HEK293 (cell line): Measurements from ENCODE around the gene SPTBN5.

Experiments
- CTCF ChIA-PET: fragments of 350-600 bp; formaldehyde crosslinking; extraction: SDS; loops from one replicate; lab custom pipeline; 2021; ENCODE audit warnings: antibody characterized with exemption; lab: Yijun Ruan, JAX
- POLR2A ChIA-PET: fragments of 300-600 bp; formaldehyde crosslinking; extraction: SDS; loops from one replicate; lab custom pipeline; 2020; ENCODE audit warnings: antibody characterized with exemption, inconsistent platforms; lab: Yijun Ruan, JAX
- H3K27ac ChIP-seq: fragments of 200-500 bp; sonication (Bioruptor generic); 2 replicates; pipeline ENCODE4 v1.5.1; 2014; ENCODE audit warnings: low read depth, low read length, control low read depth, inconsistent platforms; ENCODE audit errors: extremely low read depth
- H3K36me3 ChIP-seq, 2 experiments: fragments of 200-500 bp in 1 of 2; sonication (Bioruptor generic) in 1 of 2; 1 replicate in 1 of 2; 2 replicates in 1 of 2; pipeline ENCODE4 v1.5.1; 2014 to 2017; ENCODE audit warnings: inconsistent platforms in 2 of 2, low read length in 2 of 2; ENCODE audit not compliant: control insufficient read depth in 2 of 2, insufficient read depth in 1 of 2
- H3K4me1 ChIP-seq: fragments of 200-500 bp; sonication (Bioruptor generic); 2 replicates; pipeline ENCODE4 v1.5.1; 2014; ENCODE audit warnings: mild to moderate bottlenecking, low read length, inconsistent platforms; ENCODE audit not compliant: control insufficient read depth, insufficient read depth
- H3K4me3 ChIP-seq: 2 replicates; pipeline ENCODE4 v1.5.1; 2011; ENCODE audit warnings: low read depth, mild to moderate bottlenecking, control low read depth, low read length, moderate library complexity
- H3K9me3 ChIP-seq: fragments of 200-500 bp; sonication (Bioruptor generic); 2 replicates; pipeline ENCODE4 v1.5.1; 2014; ENCODE audit warnings: low read depth, low read length, inconsistent platforms; ENCODE audit not compliant: control insufficient read depth, insufficient read depth
- BCL11A ChIP-seq: fragments of 450-650 bp; formaldehyde crosslinking; IDR thresholded peaks from 2 replicates; pipeline ENCODE4 v1.5.1; 2016; ENCODE audit warnings: low read depth, missing biosample characterization, missing genetic modification characterization
- KLF8 ChIP-seq: fragments of 450-650 bp; formaldehyde crosslinking; IDR thresholded peaks from 2 replicates; pipeline ENCODE4 v1.5.1; 2016; ENCODE audit warnings: missing biosample characterization, missing genetic modification characterization
- MZF1 ChIP-seq: fragments of 450-650 bp; formaldehyde crosslinking; IDR thresholded peaks from 2 replicates; pipeline ENCODE4 v1.5.1; 2017; ENCODE audit warnings: missing biosample characterization, missing genetic modification characterization, borderline replicate concordance
- OSR2 ChIP-seq: fragments of 450-650 bp; formaldehyde crosslinking; IDR thresholded peaks from 2 replicates; pipeline ENCODE4 v1.5.1; 2016; ENCODE audit warnings: missing biosample characterization, missing genetic modification characterization
- PBX3 ChIP-seq: sonication (generic); formaldehyde crosslinking; IDR thresholded peaks from 2 replicates; pipeline ENCODE4 v1.8.1; 2022; ENCODE audit warnings: mild to moderate bottlenecking, moderate library complexity, missing genetic modification reagents
- WT1 ChIP-seq: fragments of 450-650 bp; formaldehyde crosslinking; IDR thresholded peaks from 2 replicates; pipeline ENCODE4 v1.5.1; 2016; ENCODE audit warnings: missing biosample characterization, missing genetic modification characterization
- ZBTB10 ChIP-seq: fragments of 450-650 bp; formaldehyde crosslinking; IDR thresholded peaks from 2 replicates; pipeline ENCODE4 v1.5.1; 2016; ENCODE audit warnings: missing biosample characterization, missing genetic modification characterization
- ZNF2 ChIP-seq: fragments of 450-650 bp; formaldehyde crosslinking; IDR thresholded peaks from 2 replicates; pipeline ENCODE4 v1.5.1; 2016; ENCODE audit warnings: missing biosample characterization, missing genetic modification characterization
- ZNF202 ChIP-seq: fragments of 450-650 bp; formaldehyde crosslinking; IDR thresholded peaks from 2 replicates; pipeline ENCODE4 v1.5.1; 2016; ENCODE audit warnings: missing biosample characterization, missing genetic modification characterization, borderline replicate concordance
- ZNF341 ChIP-seq: fragments of 450-650 bp; formaldehyde crosslinking; IDR thresholded peaks from 2 replicates; pipeline ENCODE4; 2016; ENCODE audit warnings: low read depth, missing biosample characterization, missing genetic modification characterization
- ZNF366 ChIP-seq: fragments of 450-650 bp; formaldehyde crosslinking; conservative IDR thresholded peaks from 2 replicates; pipeline ENCODE4 v1.5.1; 2016; ENCODE audit warnings: missing biosample characterization, missing genetic modification characterization
- ZNF449 ChIP-seq: fragments of 450-650 bp; formaldehyde crosslinking; IDR thresholded peaks from 2 replicates; pipeline ENCODE4 v1.5.1; 2017; ENCODE audit warnings: missing biosample characterization, mild to moderate bottlenecking, missing genetic modification characterization, moderate library complexity
- ZNF529 ChIP-seq: fragments of 450-650 bp; formaldehyde crosslinking; IDR thresholded peaks from 2 replicates; pipeline ENCODE4 v1.5.1; 2017; ENCODE audit warnings: missing genetic modification characterization, missing biosample characterization; ENCODE audit not compliant: insufficient replicate concordance
- ZNF785 ChIP-seq: fragments of 450-650 bp; formaldehyde crosslinking; IDR thresholded peaks from 2 replicates; pipeline ENCODE4 v1.5.1; 2016; ENCODE audit warnings: missing biosample characterization, missing genetic modification characterization
- ZNF791 ChIP-seq: fragments of 450-650 bp; formaldehyde crosslinking; IDR thresholded peaks from 2 replicates; pipeline ENCODE4 v1.5.1; 2016; ENCODE audit warnings: missing biosample characterization, missing genetic modification characterization
- TF ChIP-seq, protein P1 (sequence below): fragments of 450-650 bp; formaldehyde crosslinking; IDR thresholded peaks from 2 replicates; pipeline ENCODE4 v1.5.1; 2016; ENCODE audit warnings: missing biosample characterization, missing genetic modification characterization, borderline replicate concordance
- TF ChIP-seq, protein P2 (sequence below): fragments of 450-650 bp; formaldehyde crosslinking; IDR thresholded peaks from 2 replicates; pipeline ENCODE4 v1.5.1; 2017; ENCODE audit warnings: missing biosample characterization, missing genetic modification characterization

Gene SPTBN5

DNA sequence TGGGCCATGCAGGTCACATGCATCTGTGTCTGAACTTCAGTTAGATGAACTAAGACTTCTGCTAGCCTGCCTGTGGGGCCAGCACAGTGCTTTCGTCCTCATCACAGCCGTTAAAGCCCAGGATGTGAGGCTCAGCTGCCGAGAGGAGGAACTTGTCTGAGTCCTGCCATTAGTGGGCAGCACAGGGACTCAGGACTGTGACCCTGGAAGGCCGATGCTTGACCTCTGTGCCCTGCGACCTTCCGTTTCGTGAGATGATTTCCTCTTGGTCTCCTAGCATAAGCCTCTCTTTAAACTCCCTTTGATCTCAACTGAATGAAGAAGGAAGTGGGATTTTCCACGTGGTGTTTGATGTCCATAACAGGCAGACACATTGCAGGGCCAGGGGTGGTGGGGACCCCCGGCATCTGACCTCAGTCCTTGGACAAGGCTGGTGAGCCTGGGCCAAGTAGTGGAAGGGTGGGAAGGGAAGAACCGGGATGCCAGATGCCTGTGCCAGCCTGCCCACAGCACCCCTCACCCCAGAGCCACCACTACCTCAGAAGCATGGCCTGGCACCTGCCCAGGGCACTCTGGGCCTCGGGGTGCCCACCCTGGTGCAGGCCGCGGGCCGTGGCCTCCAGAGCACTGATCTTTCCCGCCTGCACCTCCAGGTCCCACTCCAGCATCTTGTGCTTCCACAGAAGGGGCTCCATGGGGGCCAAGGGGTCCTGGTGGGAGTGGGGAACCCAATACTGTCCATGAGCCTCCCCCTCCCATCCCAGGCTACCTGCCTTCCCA, 33.6 kb downstream of the SPTBN5 start:
- POLR2A ChIA-PET, result no interaction called here
- CTCF ChIA-PET, result no interaction called here
- TF ChIP-seq ZBTB10 (tag by site-specific recombination) (no peak), ZNF202 (tag by site-specific recombination) (no peak), BCL11A (tag by site-specific recombination) (no peak), PBX3 (CRISPR knock-in tag) (no peak), MZF1 (no peak), OSR2 (tag by site-specific recombination) (no peak), ZNF366 (tag by site-specific recombination) (no peak), ZNF2 (tag by site-specific recombination) (no peak), KLF8 (tag by site-specific recombination) (no peak), ZNF791 (tag by site-specific recombination) (no peak), ZNF785 (tag by site-specific recombination) (no peak), WT1 (no peak), ZNF449 (tag by site-specific recombination) (no peak), ZNF529 (tag by site-specific recombination) (no peak), ZNF341 (tag by site-specific recombination) (no peak)
- TF ChIP-seq, protein P1, sequence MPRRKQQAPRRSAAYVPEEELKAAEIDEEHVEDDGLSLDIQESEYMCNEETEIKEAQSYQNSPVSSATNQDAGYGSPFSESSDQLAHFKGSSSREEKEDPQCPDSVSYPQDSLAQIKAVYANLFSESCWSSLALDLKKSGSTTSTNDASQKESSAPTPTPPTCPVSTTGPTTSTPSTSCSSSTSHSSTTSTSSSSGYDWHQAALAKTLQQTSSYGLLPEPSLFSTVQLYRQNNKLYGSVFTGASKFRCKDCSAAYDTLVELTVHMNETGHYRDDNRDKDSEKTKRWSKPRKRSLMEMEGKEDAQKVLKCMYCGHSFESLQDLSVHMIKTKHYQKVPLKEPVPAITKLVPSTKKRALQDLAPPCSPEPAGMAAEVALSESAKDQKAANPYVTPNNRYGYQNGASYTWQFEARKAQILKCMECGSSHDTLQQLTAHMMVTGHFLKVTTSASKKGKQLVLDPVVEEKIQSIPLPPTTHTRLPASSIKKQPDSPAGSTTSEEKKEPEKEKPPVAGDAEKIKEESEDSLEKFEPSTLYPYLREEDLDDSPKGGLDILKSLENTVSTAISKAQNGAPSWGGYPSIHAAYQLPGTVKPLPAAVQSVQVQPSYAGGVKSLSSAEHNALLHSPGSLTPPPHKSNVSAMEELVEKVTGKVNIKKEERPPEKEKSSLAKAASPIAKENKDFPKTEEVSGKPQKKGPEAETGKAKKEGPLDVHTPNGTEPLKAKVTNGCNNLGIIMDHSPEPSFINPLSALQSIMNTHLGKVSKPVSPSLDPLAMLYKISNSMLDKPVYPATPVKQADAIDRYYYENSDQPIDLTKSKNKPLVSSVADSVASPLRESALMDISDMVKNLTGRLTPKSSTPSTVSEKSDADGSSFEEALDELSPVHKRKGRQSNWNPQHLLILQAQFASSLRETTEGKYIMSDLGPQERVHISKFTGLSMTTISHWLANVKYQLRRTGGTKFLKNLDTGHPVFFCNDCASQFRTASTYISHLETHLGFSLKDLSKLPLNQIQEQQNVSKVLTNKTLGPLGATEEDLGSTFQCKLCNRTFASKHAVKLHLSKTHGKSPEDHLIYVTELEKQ (tag by site-specific recombination), result no peak
- TF ChIP-seq, protein P2, sequence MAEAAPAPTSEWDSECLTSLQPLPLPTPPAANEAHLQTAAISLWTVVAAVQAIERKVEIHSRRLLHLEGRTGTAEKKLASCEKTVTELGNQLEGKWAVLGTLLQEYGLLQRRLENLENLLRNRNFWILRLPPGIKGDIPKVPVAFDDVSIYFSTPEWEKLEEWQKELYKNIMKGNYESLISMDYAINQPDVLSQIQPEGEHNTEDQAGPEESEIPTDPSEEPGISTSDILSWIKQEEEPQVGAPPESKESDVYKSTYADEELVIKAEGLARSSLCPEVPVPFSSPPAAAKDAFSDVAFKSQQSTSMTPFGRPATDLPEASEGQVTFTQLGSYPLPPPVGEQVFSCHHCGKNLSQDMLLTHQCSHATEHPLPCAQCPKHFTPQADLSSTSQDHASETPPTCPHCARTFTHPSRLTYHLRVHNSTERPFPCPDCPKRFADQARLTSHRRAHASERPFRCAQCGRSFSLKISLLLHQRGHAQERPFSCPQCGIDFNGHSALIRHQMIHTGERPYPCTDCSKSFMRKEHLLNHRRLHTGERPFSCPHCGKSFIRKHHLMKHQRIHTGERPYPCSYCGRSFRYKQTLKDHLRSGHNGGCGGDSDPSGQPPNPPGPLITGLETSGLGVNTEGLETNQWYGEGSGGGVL (tag by site-specific recombination), result no peak
- Histone ChIP-seq H3K4me3 (no peak overlapping the region), H3K4me1 (peaks cover 1% of the 10 kb centered on the region; the same call in 1 of the 2 replicates), H3K27ac (no peak overlapping the region), H3K9me3 (no peaks in the 10 kb centered on the region), H3K36me3 (no peaks in the 10 kb centered on the region)
